ENCODE data around the gene CCDC112. TPM values are rescaled to one million over a fixed set of nuclear protein-coding genes. Genes with fewer than 3 reads are reported as not detected.
A peak's percentile ranks its signal among the peaks of the same experiment; 100 is the strongest.
"Not testable (repeated sequence)": the region's sequence is repeated elsewhere in the genome, so short reads cannot be mapped to it uniquely, and the experiment has no call there.

Gene CCDC112
- total and polyA plus RNA-seq, 9 donors = 8.0 to 11.5 (median 10.2) TPM

DNA sequence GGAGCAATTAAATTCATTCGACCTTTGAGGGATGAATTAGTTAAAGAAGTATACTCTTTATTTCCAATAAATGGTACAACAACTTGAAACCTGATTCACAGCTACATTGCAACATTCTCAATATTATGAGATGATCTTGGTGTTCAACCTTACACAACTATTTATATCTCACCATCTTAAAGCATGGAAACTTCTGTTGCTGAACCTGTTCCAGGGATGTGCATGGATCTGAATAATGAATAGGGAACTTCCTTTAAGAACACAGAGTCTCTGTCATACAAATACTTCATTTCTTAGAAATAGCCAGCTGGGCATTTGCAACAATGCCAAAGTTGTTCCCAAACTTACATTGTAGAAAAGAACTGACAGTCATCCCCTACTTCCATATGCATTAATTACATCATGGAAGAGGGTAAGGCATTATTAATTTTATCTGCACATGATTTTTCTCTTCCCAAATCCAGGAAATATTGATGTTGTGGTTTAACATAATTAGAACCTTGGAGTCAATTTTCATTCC, 39.8 kb upstream of the CCDC112 start:
- Histone ChIP-seq H3K4me1 (ENCODE audit: control insufficient read depth, insufficient read depth, low read length) (no peaks in the 10 kb centered on the region), H3K36me3 (ENCODE audit: control insufficient read depth, insufficient read depth, low read length) (no peaks in the 10 kb centered on the region), H3K4me3 (ENCODE audit: low read length) (no peak overlapping the region), H3K27ac (ENCODE audit: low read length) (no peak overlapping the region), H3K27me3 (ENCODE audit: control insufficient read depth, insufficient read depth, low read length) (no peaks in the 10 kb centered on the region), H3K9me3 (replicated peaks; ENCODE audit: control insufficient read depth, low read depth, low read length) (no peaks in the 10 kb centered on the region)
- DNase-seq = no peak
- WGBS (ENCODE audit: insufficient coverage) = no CpG with 5 or more reads among the region's 1 CpG

DNA sequence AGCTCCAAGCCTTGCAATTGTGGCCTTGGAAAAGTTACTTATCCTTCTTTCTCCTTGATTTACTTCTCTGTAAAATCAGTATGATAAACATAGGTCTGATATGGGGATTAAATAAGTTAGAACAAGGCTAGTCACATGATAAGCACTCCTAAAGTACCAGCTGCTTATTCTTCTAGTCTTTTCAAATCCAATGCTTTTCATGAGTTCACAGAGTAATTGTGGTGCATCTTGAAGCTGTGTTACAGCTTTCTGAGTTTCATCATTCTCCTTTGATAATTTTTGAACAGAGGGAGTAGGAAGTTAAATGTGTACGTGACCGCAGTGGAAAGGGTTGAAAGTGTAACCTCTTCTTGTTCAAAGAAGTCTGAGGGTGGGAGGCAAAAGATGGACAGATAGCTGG, 38.8 kb upstream of the CCDC112 start:
- H3K4me3 ChIP-seq (ENCODE audit: low read length) = no peak overlapping the region
- WGBS (ENCODE audit: insufficient coverage) = 91% methylated on average over 1 of the region's 2 CpGs
- no peaks in the 10 kb centered on the region for H3K36me3 ChIP-seq (ENCODE audit: control insufficient read depth, insufficient read depth, low read length)
- DNase-seq = no peak
- no peaks in the 10 kb centered on the region for H3K9me3 ChIP-seq (replicated peaks; ENCODE audit: control insufficient read depth, low read depth, low read length)
- no peaks in the 10 kb centered on the region for H3K4me1 ChIP-seq (ENCODE audit: control insufficient read depth, insufficient read depth, low read length)
- H3K27ac ChIP-seq (ENCODE audit: low read length) = no peak overlapping the region
- no peaks in the 10 kb centered on the region for H3K27me3 ChIP-seq (ENCODE audit: control insufficient read depth, insufficient read depth, low read length)

DNA sequence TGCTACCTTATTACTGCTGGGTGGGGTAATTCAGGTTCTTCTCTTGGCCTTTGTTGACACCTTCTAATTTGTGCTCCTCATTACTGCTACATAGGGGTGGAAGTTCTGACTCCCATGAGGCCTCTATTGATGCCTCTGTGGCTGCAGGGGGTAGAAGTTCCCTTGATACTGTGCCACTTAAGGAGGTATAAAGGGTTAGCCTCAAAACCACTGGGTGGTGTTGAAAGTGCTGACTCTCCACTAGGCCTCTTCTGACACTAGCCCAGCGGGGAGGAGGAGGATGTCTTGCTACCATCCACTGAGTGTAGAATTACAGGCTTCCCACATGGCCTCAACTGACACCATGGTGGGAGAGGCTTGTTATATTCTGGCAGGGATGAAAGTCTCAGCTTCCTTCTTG, 36.7 kb upstream of the CCDC112 start:
- no peak overlapping the region for H3K27ac ChIP-seq (ENCODE audit: low read length)
- DNase-seq = no peak
- no peaks in the 10 kb centered on the region for H3K36me3 ChIP-seq (ENCODE audit: control insufficient read depth, insufficient read depth, low read length)
- no CpG with 5 or more reads among the region's 1 CpG for WGBS (ENCODE audit: insufficient coverage)
- no peaks in the 10 kb centered on the region for H3K9me3 ChIP-seq (replicated peaks; ENCODE audit: control insufficient read depth, low read depth, low read length)
- H3K4me3 ChIP-seq (ENCODE audit: low read length) = no peak overlapping the region
- no peaks in the 10 kb centered on the region for H3K27me3 ChIP-seq (ENCODE audit: control insufficient read depth, insufficient read depth, low read length)
- H3K4me1 ChIP-seq (ENCODE audit: control insufficient read depth, insufficient read depth, low read length) = no peaks in the 10 kb centered on the region

DNA sequence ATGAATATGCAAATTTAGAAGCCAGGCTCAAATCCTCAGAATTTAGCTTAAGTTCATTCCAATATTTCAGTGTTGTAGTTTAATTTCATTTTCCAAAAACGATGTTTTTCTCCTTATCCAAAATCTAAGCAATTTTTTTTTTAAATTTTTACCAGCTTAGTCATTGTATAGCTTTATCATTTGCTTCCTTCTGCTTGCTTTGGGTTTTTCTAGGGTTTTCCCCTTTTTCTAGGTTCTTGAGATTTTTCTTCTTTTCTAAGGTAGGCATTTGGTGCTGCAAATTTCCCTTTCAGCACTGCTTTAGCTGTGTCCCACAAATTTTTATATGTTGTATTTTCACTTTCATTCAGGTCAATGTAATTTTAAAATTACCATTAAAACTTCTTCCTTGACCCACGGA, 34.4 kb upstream of the CCDC112 start:
- no peak overlapping the region for H3K27ac ChIP-seq (ENCODE audit: low read length)
- no CpG with 5 or more reads among the region's 2 CpGs for WGBS (ENCODE audit: insufficient coverage)
- no peaks in the 10 kb centered on the region for H3K4me1 ChIP-seq (ENCODE audit: control insufficient read depth, insufficient read depth, low read length)
- H3K36me3 ChIP-seq (ENCODE audit: control insufficient read depth, insufficient read depth, low read length) = no peaks in the 10 kb centered on the region
- H3K27me3 ChIP-seq (ENCODE audit: control insufficient read depth, insufficient read depth, low read length) = no peaks in the 10 kb centered on the region
- DNase-seq = no peak
- H3K4me3 ChIP-seq (ENCODE audit: low read length) = no peak overlapping the region
- no peaks in the 10 kb centered on the region for H3K9me3 ChIP-seq (replicated peaks; ENCODE audit: control insufficient read depth, low read depth, low read length)

DNA sequence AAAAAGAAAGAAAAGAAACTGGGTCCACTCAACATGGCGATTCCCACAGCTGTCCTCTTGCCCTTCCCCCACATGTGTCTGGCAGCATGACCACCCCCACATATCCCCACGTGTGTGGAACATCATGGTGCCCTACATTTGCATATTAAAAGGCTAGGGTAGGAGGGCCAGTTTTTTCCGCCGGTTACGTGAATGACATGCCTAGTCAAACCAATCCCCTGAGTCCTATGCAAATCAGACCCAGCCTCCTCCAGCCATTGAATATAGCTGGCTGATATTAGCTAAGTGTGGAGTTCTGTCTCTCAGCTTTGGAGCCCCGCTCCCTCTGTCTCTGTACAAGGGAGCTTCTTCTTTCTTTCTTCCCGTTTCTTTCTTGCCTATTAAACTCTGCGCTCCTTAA, 33.0 kb upstream of the CCDC112 start:
- DNase-seq = no peak
- Histone ChIP-seq H3K4me3 (ENCODE audit: low read length) (no peak overlapping the region), H3K36me3 (ENCODE audit: control insufficient read depth, insufficient read depth, low read length) (no peaks in the 10 kb centered on the region), H3K27me3 (ENCODE audit: control insufficient read depth, insufficient read depth, low read length) (no peaks in the 10 kb centered on the region), H3K27ac (ENCODE audit: low read length) (no peak overlapping the region), H3K9me3 (replicated peaks; ENCODE audit: control insufficient read depth, low read depth, low read length) (no peaks in the 10 kb centered on the region), H3K4me1 (ENCODE audit: control insufficient read depth, insufficient read depth, low read length) (peaks cover 4% of the 10 kb centered on the region)
- no CpG with 5 or more reads among the region's 8 CpGs for WGBS (ENCODE audit: insufficient coverage)

DNA sequence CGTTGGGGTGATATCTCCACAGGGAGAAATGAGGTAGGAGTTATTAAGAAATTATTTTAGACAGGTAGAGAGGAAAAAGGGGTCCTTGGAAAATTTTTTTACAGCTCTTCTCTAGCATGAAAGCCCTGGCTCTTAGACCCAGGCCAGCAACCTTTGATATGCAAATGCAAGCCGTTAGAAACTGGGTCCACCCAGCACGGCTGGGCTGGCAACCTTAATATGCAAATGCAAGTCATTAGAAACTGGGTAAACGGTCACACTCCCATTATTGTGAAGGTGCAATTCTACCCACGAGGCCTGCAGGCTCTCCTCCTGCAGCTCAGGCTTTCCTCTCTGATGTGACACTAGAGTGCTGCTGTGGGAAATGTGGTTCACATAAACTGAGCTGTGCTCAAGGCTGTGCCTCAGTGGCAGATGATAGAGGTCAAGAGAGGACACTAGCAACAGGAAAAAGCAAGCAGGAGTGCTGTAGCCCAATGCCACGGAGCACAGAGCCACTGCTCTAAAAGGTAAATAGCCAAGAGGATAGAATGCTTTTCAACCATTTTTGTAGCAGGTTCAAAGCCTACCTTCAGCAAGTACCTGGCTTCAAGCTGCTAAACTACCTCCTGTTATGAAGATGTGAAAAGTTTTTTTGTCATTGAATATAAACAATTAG, 32.3 kb upstream of the CCDC112 start:
- WGBS (ENCODE audit: insufficient coverage) = 0% methylated on average over 1 of the region's 6 CpGs
- not testable (repeated sequence) for H3K4me1 ChIP-seq (ENCODE audit: control insufficient read depth, insufficient read depth, low read length); H3K9me3 ChIP-seq (replicated peaks; ENCODE audit: control insufficient read depth, low read depth, low read length); H3K27ac ChIP-seq (ENCODE audit: low read length); DNase-seq; H3K36me3 ChIP-seq (ENCODE audit: control insufficient read depth, insufficient read depth, low read length); H3K27me3 ChIP-seq (ENCODE audit: control insufficient read depth, insufficient read depth, low read length); H3K4me3 ChIP-seq (ENCODE audit: low read length)

DNA sequence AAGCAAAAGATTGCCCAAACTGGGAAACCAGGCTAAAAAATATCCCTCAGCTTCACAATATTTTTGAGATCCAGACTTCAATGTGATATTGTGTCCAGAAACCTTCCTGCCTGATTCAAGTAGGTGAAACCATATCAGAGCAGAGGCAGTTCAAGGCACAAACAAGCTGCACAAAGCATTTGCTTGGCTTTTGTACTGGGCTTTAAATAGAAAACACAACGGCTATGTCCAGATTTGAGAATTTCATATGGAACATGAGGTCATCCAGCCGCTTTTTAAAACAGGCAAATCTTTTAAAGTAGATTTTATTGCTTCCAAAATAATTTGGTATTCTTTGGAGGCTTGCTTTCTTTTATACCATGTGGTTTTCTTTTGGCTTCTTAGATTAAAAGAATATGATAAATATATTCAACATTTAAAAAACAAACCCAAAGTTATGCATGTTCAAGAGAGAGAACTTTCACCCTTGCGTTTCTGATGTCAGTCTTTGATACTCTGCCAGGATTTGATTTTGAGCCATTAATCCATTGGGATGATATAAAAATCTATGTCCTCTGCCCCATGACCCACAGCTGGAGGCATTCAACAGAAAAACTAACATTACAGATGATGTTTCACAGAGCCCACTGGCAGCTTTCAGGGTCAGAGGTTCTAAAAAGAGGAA, 29.0 kb upstream of the CCDC112 start:
- Histone ChIP-seq H3K9me3 (replicated peaks; ENCODE audit: control insufficient read depth, low read depth, low read length) (no peaks in the 10 kb centered on the region), H3K27me3 (ENCODE audit: control insufficient read depth, insufficient read depth, low read length) (no peaks in the 10 kb centered on the region), H3K4me1 (ENCODE audit: control insufficient read depth, insufficient read depth, low read length) (peaks cover 4% of the 10 kb centered on the region), H3K4me3 (ENCODE audit: low read length) (no peak overlapping the region), H3K27ac (ENCODE audit: low read length) (no peak overlapping the region), H3K36me3 (ENCODE audit: control insufficient read depth, insufficient read depth, low read length) (no peaks in the 10 kb centered on the region)
- DNase-seq = peak; percentile 78
- WGBS (ENCODE audit: insufficient coverage) = no CpG with 5 or more reads among the region's 3 CpGs

DNA sequence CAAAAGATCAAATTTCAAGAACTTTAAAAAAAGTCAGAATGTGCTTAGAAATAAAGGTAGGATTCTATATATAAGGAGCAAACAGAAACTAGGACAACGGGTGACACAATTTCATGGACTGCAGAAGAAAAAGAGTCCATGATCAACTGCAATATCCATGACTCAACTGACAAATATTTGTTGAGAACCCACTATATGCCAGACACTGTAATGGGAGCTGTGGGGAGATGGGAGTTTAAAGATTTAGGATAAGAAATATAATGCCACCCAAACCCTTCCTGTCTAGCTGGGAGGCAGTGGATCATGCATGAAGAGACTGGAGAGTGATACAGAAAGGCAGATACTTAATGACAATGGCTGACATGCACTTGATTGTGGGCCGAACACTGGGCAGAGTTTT, 27.6 kb upstream of the CCDC112 start:
- no peaks in the 10 kb centered on the region for H3K36me3 ChIP-seq (ENCODE audit: control insufficient read depth, insufficient read depth, low read length)
- peaks cover 4% of the 10 kb centered on the region for H3K4me1 ChIP-seq (ENCODE audit: control insufficient read depth, insufficient read depth, low read length)
- H3K27me3 ChIP-seq (ENCODE audit: control insufficient read depth, insufficient read depth, low read length) = no peaks in the 10 kb centered on the region
- H3K27ac ChIP-seq (ENCODE audit: low read length) = no peak overlapping the region
- H3K4me3 ChIP-seq (ENCODE audit: low read length) = no peak overlapping the region
- DNase-seq = no peak
- WGBS (ENCODE audit: insufficient coverage) = no CpG with 5 or more reads among the region's 2 CpGs
- no peaks in the 10 kb centered on the region for H3K9me3 ChIP-seq (replicated peaks; ENCODE audit: control insufficient read depth, low read depth, low read length)

DNA sequence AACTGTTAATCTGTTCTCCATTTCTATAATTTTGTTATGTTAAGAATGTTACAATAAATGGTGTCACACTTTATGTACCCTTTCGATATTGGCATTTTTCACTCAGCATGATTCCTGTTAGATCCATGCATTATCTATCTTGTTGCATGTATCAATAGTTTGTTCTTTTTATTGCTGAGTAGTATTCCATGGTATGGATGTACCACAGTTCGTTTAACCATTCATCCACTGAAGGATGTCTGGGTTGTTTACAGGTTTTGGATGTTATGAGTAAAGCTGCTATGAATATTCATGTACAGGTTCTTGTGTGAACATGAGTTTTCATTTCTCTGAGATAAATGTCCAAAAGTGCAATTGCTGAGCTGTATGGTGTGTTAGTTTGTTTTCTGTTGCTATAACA, 26.3 kb upstream of the CCDC112 start:
- WGBS (ENCODE audit: insufficient coverage) = no CpG with 5 or more reads among the region's 2 CpGs
- Histone ChIP-seq H3K27ac (ENCODE audit: low read length) (no peak overlapping the region), H3K27me3 (ENCODE audit: control insufficient read depth, insufficient read depth, low read length) (no peaks in the 10 kb centered on the region), H3K9me3 (replicated peaks; ENCODE audit: control insufficient read depth, low read depth, low read length) (no peaks in the 10 kb centered on the region), H3K4me3 (ENCODE audit: low read length) (no peak overlapping the region), H3K4me1 (ENCODE audit: control insufficient read depth, insufficient read depth, low read length) (peaks cover 4% of the 10 kb centered on the region), H3K36me3 (ENCODE audit: control insufficient read depth, insufficient read depth, low read length) (no peaks in the 10 kb centered on the region)
- DNase-seq = no peak

DNA sequence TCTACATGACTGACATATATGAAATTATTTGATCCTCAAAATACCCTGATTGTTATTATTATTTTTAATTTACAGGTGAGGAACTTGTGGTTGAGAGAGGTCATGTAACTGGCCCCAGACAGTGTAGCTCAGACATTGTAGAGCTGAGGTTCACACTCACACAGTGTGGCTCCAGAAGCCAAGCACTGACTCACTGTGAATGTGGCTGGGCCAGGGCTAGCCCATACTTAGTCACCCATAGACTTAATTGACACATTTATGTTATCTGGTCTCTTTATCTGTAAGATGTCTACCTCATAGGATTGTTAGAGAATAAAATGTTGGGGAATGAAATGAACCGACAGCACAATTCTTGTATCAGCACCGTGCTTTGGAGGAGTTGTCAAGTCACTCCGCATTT, 24.9 kb upstream of the CCDC112 start:
- Histone ChIP-seq H3K4me1 (ENCODE audit: control insufficient read depth, insufficient read depth, low read length) (peaks cover 4% of the 10 kb centered on the region), H3K27me3 (ENCODE audit: control insufficient read depth, insufficient read depth, low read length) (no peaks in the 10 kb centered on the region), H3K27ac (ENCODE audit: low read length) (no peak overlapping the region), H3K36me3 (ENCODE audit: control insufficient read depth, insufficient read depth, low read length) (no peaks in the 10 kb centered on the region), H3K9me3 (replicated peaks; ENCODE audit: control insufficient read depth, low read depth, low read length) (no peaks in the 10 kb centered on the region), H3K4me3 (ENCODE audit: low read length) (no peak overlapping the region)
- WGBS (ENCODE audit: insufficient coverage) = 91% methylated on average over 3 of the region's 3 CpGs
- DNase-seq = no peak
